BJ (cell line): ENCODE measurements around the gene MED28. TPM values are rescaled to one million over a fixed set of nuclear protein-coding genes. Genes with fewer than 3 reads are reported as not detected.

Source experiments
- CTCF ChIA-PET: fragments of 350-600 bp; formaldehyde crosslinking; extraction: SDS; loops from one replicate; lab custom pipeline; 2021; ENCODE audit warnings: antibody characterized with exemption, inconsistent platforms; lab: Yijun Ruan, JAX
- POLR2A ChIA-PET: fragments of 300-600 bp; sonication (Branson Sonifier 250); formaldehyde crosslinking; extraction: SDS; loops from one replicate; lab custom pipeline; 2021; ENCODE audit warnings: antibody characterized with exemption; lab: Charles Lee
- DNase-seq: peaks from one replicate; pipeline ENCODE4 v3.0.0-alpha.2; 2011; ENCODE audit warnings: low read depth
- H3K27me3 ChIP-seq: 2 replicates; pipeline ENCODE4 v1.6.0; 2011; ENCODE audit warnings: low read length; ENCODE audit not compliant: control insufficient read depth, insufficient read depth
- H3K36me3 ChIP-seq: 2 replicates; pipeline ENCODE4 v1.5.1; 2011; ENCODE audit warnings: low read length; ENCODE audit not compliant: control insufficient read depth, insufficient read depth
- H3K4me3 ChIP-seq: 2 replicates; pipeline ENCODE4 v1.5.1; 2011; ENCODE audit warnings: low read depth, mild to moderate bottlenecking, control low read depth, low read length
- CTCF ChIP-seq: IDR thresholded peaks from 2 replicates; pipeline ENCODE4 v1.5.1; 2011; ENCODE audit warnings: low read depth, mild to moderate bottlenecking, control low read depth, inconsistent platforms, low read length, moderate library complexity; ENCODE audit not compliant: insufficient read depth
- polyA plus RNA-seq: library from polyadenylated mRNA; depleted of rRNA; stranded (reverse); fragments of >200 nt; gene quantifications from 2 replicates; pipeline ENCODE4 v1.2.3, GENCODE V29; 2011

The MED28 gene
- polyA plus RNA-seq, 1 experiment = 9.0 TPM

- TF ChIP-seq CTCF = peak; percentile 41
- H3K27me3 ChIP-seq = no peaks in the 10 kb centered on the region
- peaks cover 6% of the 10 kb centered on the region for H3K36me3 ChIP-seq
- DNase-seq = no peak
- CTCF ChIA-PET = interaction anchor here (1.0 to 2.2 kb wide), 4 partner anchors 17 to 48 kb away, joined by 3 to 5 read pairs (median 4); partner anchors contain the start of gene MED28
- POLR2A ChIA-PET = no interaction called here
- no peak overlapping the region for H3K4me3 ChIP-seq
Measured at GRCh38 chr4:17597517-17597916, 16.9 kb upstream of the MED28 start.

GRCh38 chr4:17599826-17600225, 14.6 kb upstream of the MED28 start:
- no peak for TF ChIP-seq CTCF
- Histone ChIP-seq H3K27me3 (no peaks in the 10 kb centered on the region), H3K4me3 (no peak overlapping the region), H3K36me3 (peaks cover 8% of the 10 kb centered on the region)
- DNase-seq = no peak
- ChIA-PET POLR2A (no interaction called here), CTCF (interaction anchor here (1.0 to 1.4 kb wide), 3 partner anchors 32 to 55 kb away, joined by 3 to 5 read pairs (median 4); no protein-coding TSS in a partner anchor)

GRCh38 chr4:17605236-17605635, 9.2 kb upstream of the MED28 start:
- Histone ChIP-seq H3K36me3 (peaks cover 7% of the 10 kb centered on the region), H3K4me3 (no peak overlapping the region), H3K27me3 (no peaks in the 10 kb centered on the region)
- CTCF ChIA-PET = interaction anchor here (0.9 kb wide), 1 partner anchor 9 kb away, joined by 5 read pairs; no protein-coding TSS in a partner anchor
- TF ChIP-seq CTCF = no peak
- no peak for DNase-seq
- POLR2A ChIA-PET = no interaction called here

- no peak for TF ChIP-seq CTCF
- no peaks in the 10 kb centered on the region for H3K27me3 ChIP-seq
- CTCF ChIA-PET = interaction anchor here (0.5 to 1.3 kb wide), 5 partner anchors 10 to 203 kb away, joined by 3 to 7 read pairs (median 3); no protein-coding TSS in a partner anchor
- POLR2A ChIA-PET = no interaction called here
- peaks cover 4% of the 10 kb centered on the region for H3K36me3 ChIP-seq
- DNase-seq = peak; percentile 44
- H3K4me3 ChIP-seq = peak overlapping the region; percentile 64
Measured at GRCh38 chr4:17613761-17614415, 553 bp upstream of the MED28 start.

GRCh38 chr4:17616283-17616682, 1.8 kb downstream of the MED28 start:
- no peak overlapping the region for H3K4me3 ChIP-seq
- peaks cover 4% of the 10 kb centered on the region for H3K36me3 ChIP-seq
- POLR2A ChIA-PET = no interaction called here
- no peak for TF ChIP-seq CTCF
- no peaks in the 10 kb centered on the region for H3K27me3 ChIP-seq
- CTCF ChIA-PET = no interaction called here
- no peak for DNase-seq
